ENCODE measurements around the gene C9orf43.

DNA sequence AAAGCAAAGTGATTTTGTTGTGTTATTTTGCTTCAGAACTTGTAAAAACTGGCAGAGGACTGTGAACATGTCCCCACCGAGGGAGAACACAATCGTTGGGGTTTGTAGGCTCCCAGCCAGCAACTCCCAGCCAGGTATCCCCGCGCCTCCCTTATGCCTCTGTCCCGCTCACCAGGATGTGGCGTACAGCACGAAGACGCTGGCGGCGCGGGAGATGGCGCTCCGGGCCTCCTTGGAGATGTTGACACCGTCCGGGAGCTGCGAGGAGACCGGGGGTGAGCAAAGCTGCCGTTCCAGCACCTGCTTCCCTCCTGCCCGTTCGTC is 702 bp upstream of the C9orf43 start:
- TF ChIP-seq, protein P1, sequence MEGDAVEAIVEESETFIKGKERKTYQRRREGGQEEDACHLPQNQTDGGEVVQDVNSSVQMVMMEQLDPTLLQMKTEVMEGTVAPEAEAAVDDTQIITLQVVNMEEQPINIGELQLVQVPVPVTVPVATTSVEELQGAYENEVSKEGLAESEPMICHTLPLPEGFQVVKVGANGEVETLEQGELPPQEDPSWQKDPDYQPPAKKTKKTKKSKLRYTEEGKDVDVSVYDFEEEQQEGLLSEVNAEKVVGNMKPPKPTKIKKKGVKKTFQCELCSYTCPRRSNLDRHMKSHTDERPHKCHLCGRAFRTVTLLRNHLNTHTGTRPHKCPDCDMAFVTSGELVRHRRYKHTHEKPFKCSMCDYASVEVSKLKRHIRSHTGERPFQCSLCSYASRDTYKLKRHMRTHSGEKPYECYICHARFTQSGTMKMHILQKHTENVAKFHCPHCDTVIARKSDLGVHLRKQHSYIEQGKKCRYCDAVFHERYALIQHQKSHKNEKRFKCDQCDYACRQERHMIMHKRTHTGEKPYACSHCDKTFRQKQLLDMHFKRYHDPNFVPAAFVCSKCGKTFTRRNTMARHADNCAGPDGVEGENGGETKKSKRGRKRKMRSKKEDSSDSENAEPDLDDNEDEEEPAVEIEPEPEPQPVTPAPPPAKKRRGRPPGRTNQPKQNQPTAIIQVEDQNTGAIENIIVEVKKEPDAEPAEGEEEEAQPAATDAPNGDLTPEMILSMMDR (IDR thresholded peaks at IDR 0.05), result no peak
- TF ChIP-seq EP300 (IDR thresholded peaks at IDR 0.05), result no peak

All from upper lobe of left lung (tissue), 4 donors.